Neuron (in vitro differentiated cells): Measurements from ENCODE around the gene TMEM181.
"Not testable (repeated sequence)": the region's sequence is repeated elsewhere in the genome, so short reads cannot be mapped to it uniquely, and the experiment has no call there.

ENCODE experiments used
- H2AFZ ChIP-seq: one replicate; pipeline ENCODE4 v1.6.1; 2013; ENCODE audit warnings: low read depth, mild to moderate bottlenecking, inconsistent platforms, low read length, moderate library complexity
- H3K27me3 ChIP-seq: one replicate; pipeline ENCODE4 v1.6.1; 2013; ENCODE audit warnings: low read length; ENCODE audit not compliant: insufficient read depth
- H3K36me3 ChIP-seq: one replicate; pipeline ENCODE4 v1.6.1; 2013; ENCODE audit warnings: low read length; ENCODE audit not compliant: insufficient read depth
- H3K4me1 ChIP-seq: one replicate; pipeline ENCODE4 v1.6.1; 2013; ENCODE audit warnings: low read length; ENCODE audit not compliant: insufficient read depth
- H3K4me3 ChIP-seq: 2 replicates; pipeline ENCODE4 v1.5.1; 2013; ENCODE audit warnings: mild to moderate bottlenecking, low read length, moderate library complexity
- H3K9me3 ChIP-seq: one replicate; pipeline ENCODE4 v1.6.1; 2013; ENCODE audit warnings: low read length

The TMEM181 gene

DNA sequence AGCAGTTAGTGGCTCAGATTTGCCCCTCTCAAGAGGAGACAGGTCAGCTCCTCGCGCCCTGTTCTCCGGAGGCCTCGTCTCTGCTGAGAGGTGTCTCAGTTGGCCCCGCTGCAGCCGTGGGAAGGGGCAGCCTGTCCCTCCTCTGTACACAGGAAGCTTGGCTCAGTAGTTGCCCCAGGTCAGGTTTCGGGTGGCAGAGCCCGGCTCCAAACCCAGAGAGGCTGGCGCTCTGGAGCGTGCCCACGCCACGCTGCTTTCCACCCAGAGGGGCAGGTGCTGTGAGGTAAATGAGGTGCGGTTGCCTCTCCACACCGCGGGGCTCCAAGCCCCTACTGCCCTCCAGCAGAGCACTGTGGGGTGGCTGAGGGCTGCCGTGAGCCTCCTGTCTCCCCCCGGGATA, 68.7 kb downstream of the TMEM181 start:
- Histone ChIP-seq H3K27me3 (no peaks in the 10 kb centered on the region), H3K36me3 (peaks cover 66% of the 10 kb centered on the region), H3K9me3 (no peaks in the 10 kb centered on the region), H2AFZ (no peak overlapping the region), H3K4me3 (no peak overlapping the region), H3K4me1 (no peaks in the 10 kb centered on the region)

DNA sequence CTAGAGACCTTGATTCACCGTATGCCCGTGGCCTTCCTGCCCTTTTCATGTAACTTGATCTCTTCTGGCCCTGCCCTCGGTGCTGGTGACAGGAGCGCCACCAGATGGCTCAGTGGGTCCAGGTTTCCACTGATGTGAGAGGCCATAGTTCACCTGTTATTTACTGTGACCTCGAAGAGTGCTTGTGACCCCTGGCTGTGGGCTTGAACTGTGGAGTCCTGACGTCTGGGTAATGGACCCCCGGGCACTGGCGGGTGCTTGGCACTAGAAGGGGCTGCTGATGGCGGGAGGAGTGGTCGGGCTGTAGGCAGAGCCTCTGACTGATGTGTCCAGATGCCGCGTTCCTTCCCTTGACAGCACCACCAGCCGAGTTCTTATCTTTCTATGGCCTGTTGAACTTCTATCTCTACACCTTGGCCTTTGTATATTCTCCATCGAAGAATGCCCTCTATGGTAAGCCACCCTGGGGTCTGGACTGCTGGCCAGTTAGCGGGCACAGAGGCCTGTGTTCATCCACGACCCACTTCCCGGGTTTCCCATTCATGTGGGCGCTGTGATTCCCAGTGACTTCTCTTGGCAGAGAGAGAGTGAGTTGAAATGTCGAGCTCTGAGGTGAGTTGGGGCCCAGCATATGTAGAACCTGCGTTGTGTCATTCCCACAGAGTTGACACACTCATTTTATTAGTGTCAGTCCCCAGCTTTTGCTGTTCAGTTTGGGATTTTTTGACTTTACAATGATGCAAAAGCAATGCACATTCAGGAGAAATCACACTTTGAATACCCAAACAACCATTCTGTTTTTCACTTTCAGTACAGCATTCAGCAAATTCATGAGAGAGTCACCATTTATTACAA, 69.7 kb downstream of the TMEM181 start:
- H3K36me3 ChIP-seq: peaks cover 68% of the 10 kb centered on the region

DNA sequence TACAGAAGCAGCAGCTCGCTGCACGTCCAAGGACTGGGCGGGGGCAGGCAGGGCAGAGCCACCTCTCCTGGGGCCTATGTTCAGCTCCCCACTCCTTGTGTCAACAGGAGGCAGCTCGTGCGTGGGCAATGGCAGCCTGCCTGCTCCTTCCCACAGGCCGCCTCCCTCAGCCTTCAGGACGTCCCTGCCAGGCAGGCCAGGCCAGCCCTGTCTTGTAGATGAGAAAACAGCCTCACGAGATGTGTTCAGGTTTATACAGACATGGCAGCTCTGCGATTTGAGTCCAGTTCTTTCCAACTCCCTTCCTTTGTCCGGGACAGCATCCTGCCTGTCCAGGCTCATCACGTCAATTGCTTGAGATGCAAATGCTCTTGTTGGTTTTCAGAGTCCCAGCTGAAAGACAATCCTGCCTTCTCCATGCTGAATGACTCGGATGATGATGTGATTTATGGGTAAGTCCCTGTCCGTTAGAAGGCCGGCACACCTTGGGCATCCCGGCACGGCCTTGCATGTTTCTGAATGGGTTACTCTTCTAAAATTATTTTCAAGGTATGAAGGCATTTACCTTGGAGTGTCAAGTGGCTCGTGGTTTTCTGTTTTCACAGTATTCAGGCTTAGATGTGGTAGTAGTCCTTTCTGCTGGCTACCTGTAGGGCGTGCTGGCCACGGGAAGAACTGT, 71.2 kb downstream of the TMEM181 start:
- Histone ChIP-seq H3K4me1 (no peaks in the 10 kb centered on the region), H3K36me3 (peaks cover 68% of the 10 kb centered on the region), H3K4me3 (no peak overlapping the region), H3K9me3 (no peaks in the 10 kb centered on the region), H3K27me3 (no peaks in the 10 kb centered on the region), H2AFZ (no peak overlapping the region)

More for the DNA sequence above, 69.7 kb downstream of the TMEM181 start:
- Histone ChIP-seq H3K4me3 (no peak overlapping the region), H3K27me3 (no peaks in the 10 kb centered on the region), H2AFZ (no peak overlapping the region), H3K9me3 (no peaks in the 10 kb centered on the region), H3K4me1 (no peaks in the 10 kb centered on the region)

- H2AFZ ChIP-seq: no peak overlapping the region
- no peaks in the 10 kb centered on the region for H3K9me3 ChIP-seq
- H3K4me3 ChIP-seq: no peak overlapping the region
- H3K27me3 ChIP-seq: no peaks in the 10 kb centered on the region
- H3K36me3 ChIP-seq: peaks cover 67% of the 10 kb centered on the region
- H3K4me1 ChIP-seq: no peaks in the 10 kb centered on the region
Measured at GRCh38 chr6:158631678-158632537, 72.0 kb downstream of the TMEM181 start.

DNA sequence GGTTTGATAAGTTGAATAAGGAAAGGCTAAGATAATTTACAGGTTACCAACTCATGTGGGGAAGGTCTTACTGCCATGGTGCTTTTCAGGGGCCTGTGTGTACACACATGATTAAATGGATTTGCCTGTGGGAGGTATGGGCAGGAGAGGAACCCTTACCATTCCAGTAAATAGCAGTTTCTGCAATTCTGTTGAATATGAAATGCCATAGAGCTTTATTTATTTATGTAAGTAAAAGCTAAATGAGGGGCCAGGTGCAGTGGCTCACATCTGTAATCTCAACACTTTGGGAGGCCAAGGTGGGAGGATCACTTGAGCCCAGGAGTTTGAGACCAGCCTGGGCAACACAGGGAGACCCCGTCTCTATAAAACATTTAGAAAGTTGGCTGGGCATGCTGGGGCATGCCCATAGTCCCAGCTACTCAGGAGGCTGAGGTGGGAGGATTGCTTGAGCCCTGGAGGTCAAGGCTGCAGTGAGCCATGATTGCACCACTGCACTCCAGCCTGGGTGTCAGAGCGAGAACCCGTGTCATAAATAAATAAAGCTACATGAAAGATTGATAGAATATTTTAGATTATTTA, 72.7 kb downstream of the TMEM181 start:
- H3K27me3 ChIP-seq, H3K9me3 ChIP-seq, H2AFZ ChIP-seq, H3K4me1 ChIP-seq, H3K4me3 ChIP-seq: not testable (repeated sequence)
- H3K36me3 ChIP-seq: peaks cover 68% of the 10 kb centered on the region

GRCh38 chr6:158633127-158633526, 73.2 kb downstream of the TMEM181 start:
- no peaks in the 10 kb centered on the region for H3K4me1 ChIP-seq
- no peak overlapping the region for H2AFZ ChIP-seq
- H3K4me3 ChIP-seq: no peak overlapping the region
- H3K27me3 ChIP-seq: no peaks in the 10 kb centered on the region
- peaks cover 64% of the 10 kb centered on the region for H3K36me3 ChIP-seq
- no peaks in the 10 kb centered on the region for H3K9me3 ChIP-seq

GRCh38 chr6:158634695-158635426, 75.0 kb downstream of the TMEM181 start:
- H3K4me1 ChIP-seq: no peaks in the 10 kb centered on the region
- H3K27me3 ChIP-seq: no peaks in the 10 kb centered on the region
- no peak overlapping the region for H2AFZ ChIP-seq
- H3K9me3 ChIP-seq: no peaks in the 10 kb centered on the region
- no peak overlapping the region for H3K4me3 ChIP-seq
- H3K36me3 ChIP-seq: peaks cover 51% of the 10 kb centered on the region

- Histone ChIP-seq H3K4me3 (no peak overlapping the region), H3K27me3 (no peaks in the 10 kb centered on the region), H3K4me1 (no peaks in the 10 kb centered on the region), H3K36me3 (peaks cover 51% of the 10 kb centered on the region), H2AFZ (no peak overlapping the region), H3K9me3 (no peaks in the 10 kb centered on the region)
Measured at GRCh38 chr6:158635427-158636073, 75.7 kb downstream of the TMEM181 start.

GRCh38 chr6:158636778-158637177, 76.9 kb downstream of the TMEM181 start:
- Histone ChIP-seq H3K27me3 (no peaks in the 10 kb centered on the region), H3K4me1 (no peaks in the 10 kb centered on the region), H3K36me3 (peaks cover 47% of the 10 kb centered on the region), H3K9me3 (no peaks in the 10 kb centered on the region), H2AFZ (no peak overlapping the region), H3K4me3 (no peak overlapping the region)

- Histone ChIP-seq H3K27me3 (no peaks in the 10 kb centered on the region), H3K4me3 (no peak overlapping the region), H3K9me3 (no peaks in the 10 kb centered on the region), H2AFZ (no peak overlapping the region), H3K4me1 (peaks cover 7% of the 10 kb centered on the region), H3K36me3 (peaks cover 41% of the 10 kb centered on the region)
Measured at GRCh38 chr6:158638324-158638854, 78.5 kb downstream of the TMEM181 start.

DNA sequence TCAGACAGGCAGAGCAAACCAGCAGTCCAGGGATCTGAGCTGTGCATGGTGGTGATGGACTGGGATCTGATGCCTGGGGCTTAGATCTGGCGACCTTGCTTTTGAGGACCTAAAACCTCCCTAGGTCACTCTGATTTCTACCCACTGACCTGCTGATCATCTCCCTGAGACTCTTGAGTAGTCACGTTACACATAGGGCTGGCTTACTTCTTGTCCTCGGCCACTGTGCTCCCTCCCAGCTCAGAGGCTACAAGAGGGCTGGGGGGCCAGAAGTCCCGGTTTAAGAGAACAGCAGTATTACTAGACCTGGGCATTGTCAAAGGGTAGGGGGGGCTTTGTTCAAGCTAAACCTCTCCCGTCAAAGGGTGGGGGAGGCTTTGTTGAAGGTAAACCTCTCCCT, 79.2 kb downstream of the TMEM181 start:
- Histone ChIP-seq H3K4me3 (no peak overlapping the region), H3K36me3 (peaks cover 39% of the 10 kb centered on the region), H2AFZ (no peak overlapping the region), H3K9me3 (no peaks in the 10 kb centered on the region), H3K27me3 (no peaks in the 10 kb centered on the region), H3K4me1 (peaks cover 7% of the 10 kb centered on the region)

GRCh38 chr6:158640519-158640918, 80.6 kb downstream of the TMEM181 start:
- Histone ChIP-seq H3K27me3 (peaks cover under 1% of the 10 kb centered on the region), H3K9me3 (no peaks in the 10 kb centered on the region), H3K4me1 (peaks cover 11% of the 10 kb centered on the region), H2AFZ (no peak overlapping the region), H3K36me3 (peaks cover 31% of the 10 kb centered on the region), H3K4me3 (no peak overlapping the region)
